Lower leg skin (tissue), 3 donors: ENCODE results near the gene VPREB3.

Experiments used
- POLR2A ChIP-seq, 2 donors: fragments of 450-650 bp; IDR thresholded peaks; one replicate each; pipeline ENCODE4 v1.6.1; 2016 to 2017; ENCODE audit warnings: antibody characterized with exemption in 2 of 2, mild to moderate bottlenecking in 1 of 2, moderate library complexity in 1 of 2
- TF ChIP-seq, protein P1 (sequence below), 3 donors: fragments of 450-650 bp; IDR thresholded peaks; one replicate each; pipeline ENCODE4 v1.5.1; 2016; ENCODE audit warnings: antibody characterized with exemption in 3 of 3, mild to moderate bottlenecking in 3 of 3, moderate library complexity in 2 of 3

DNA sequence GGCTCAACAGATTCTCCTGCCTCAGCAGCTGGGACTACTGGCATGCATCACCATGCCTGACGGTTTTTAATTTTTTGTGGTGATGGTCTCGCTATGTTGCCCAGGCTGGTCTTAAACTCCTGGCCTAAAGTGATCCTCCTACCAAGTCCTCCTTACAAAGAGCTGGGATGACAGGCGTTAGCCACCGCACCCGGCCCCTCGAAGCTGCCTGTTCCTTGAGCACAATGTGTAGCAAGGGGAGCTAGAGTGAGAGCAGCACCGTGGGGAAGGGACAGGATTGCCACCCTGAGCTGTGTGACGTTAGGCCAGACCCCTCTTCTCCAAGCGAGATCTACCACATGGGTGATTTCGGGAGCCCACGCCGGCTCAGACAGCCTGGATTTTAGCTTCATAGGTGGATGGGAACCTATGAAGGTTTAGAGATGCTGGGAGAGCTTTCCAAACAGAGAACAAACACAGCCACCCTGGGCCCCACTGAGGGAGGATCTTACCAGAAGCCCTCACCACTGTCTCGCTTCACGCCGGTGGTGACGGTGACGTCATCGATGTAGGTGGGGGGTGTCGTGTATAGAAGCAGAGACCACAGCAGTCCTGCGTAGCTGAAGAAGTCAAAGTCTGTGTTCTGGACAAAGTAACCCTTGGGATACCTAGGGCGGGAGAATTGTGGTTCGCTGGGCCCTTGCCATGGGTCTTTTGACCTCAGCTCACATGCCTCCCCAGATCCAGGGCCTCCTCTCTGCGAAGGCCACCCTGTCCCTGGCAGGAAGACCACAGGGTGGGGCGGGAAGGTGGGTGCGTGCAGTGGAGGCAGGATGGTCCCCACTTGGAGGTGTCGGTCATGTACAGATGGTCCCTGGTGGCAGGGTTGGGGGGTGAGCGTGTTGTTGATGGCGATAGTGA, 40.3 kb downstream of the VPREB3 start:
- TF ChIP-seq POLR2A (IDR thresholded peaks at IDR 0.05): no peak
- TF ChIP-seq, protein P1, sequence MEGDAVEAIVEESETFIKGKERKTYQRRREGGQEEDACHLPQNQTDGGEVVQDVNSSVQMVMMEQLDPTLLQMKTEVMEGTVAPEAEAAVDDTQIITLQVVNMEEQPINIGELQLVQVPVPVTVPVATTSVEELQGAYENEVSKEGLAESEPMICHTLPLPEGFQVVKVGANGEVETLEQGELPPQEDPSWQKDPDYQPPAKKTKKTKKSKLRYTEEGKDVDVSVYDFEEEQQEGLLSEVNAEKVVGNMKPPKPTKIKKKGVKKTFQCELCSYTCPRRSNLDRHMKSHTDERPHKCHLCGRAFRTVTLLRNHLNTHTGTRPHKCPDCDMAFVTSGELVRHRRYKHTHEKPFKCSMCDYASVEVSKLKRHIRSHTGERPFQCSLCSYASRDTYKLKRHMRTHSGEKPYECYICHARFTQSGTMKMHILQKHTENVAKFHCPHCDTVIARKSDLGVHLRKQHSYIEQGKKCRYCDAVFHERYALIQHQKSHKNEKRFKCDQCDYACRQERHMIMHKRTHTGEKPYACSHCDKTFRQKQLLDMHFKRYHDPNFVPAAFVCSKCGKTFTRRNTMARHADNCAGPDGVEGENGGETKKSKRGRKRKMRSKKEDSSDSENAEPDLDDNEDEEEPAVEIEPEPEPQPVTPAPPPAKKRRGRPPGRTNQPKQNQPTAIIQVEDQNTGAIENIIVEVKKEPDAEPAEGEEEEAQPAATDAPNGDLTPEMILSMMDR (IDR thresholded peaks at IDR 0.05): no peak
